Measurements from ENCODE around the gene DDX42.
A peak's percentile ranks its signal among the peaks of the same experiment; 100 is the strongest.
"Not testable (repeated sequence)": the region's sequence is repeated elsewhere in the genome, so short reads cannot be mapped to it uniquely, and the experiment has no call there.

DDX42 gene

DNA sequence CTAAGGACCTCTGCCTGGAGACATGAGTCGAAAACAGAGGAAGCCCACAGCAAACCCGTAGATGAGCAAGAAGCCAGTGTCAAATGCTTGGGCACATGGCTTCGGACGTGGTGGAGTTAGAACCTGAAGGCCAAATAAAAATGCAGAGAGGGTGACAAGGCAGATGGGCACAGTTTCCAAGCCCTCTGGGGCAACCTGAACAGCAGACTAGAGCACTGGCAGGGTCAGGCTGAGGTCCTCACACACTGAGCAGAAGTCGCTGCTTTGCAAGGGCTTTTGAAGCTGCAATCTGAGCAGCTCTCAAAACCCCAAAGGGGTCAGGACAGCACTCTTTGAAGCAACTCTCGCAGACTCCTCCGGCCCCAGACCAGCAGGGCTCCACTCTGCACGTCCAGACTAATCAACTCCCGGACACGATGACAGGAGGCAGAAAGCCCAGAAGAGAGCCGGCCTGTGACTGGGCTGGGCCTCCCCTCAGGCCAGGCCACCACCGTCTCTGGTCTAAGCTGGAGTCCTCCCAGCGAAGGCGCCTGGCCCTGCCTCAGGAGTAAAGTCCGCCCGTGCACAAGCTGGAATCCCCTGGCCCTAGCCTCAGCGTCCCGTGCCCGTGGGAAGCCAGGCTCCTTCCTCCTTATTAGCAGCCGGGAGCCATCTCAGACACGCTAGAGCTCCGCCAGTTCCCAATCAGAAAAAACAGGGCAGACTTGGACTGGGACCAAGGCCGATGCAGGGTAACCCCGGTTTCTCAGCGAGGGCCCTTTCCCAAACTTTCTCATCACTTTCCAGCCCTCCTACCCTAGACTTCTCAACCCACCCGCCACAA is 67.6 kb downstream of the DDX42 start:
- DNase-seq = no peak

DNA sequence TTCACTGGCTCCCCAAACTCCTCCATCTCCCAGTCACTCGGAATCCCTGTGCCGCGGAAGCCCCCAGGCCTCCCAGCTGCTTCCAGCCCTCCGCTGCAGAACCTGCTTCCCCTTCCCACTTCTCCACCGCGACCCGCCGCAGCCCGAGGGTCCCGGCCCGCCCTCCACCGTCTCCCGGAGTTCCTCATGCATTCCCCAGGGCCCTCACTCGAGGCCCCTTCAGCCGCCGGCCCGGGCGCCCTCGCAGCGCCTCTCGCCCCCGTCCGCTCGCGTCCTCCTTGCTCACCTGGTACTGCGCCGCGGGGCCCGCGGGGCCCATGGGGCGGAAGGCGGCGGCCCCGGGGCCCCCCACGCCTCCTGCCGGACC is 68.2 kb downstream of the DDX42 start:
- DNase-seq = peak in 2 of 4 experiments; percentile 35 to 51

DNA sequence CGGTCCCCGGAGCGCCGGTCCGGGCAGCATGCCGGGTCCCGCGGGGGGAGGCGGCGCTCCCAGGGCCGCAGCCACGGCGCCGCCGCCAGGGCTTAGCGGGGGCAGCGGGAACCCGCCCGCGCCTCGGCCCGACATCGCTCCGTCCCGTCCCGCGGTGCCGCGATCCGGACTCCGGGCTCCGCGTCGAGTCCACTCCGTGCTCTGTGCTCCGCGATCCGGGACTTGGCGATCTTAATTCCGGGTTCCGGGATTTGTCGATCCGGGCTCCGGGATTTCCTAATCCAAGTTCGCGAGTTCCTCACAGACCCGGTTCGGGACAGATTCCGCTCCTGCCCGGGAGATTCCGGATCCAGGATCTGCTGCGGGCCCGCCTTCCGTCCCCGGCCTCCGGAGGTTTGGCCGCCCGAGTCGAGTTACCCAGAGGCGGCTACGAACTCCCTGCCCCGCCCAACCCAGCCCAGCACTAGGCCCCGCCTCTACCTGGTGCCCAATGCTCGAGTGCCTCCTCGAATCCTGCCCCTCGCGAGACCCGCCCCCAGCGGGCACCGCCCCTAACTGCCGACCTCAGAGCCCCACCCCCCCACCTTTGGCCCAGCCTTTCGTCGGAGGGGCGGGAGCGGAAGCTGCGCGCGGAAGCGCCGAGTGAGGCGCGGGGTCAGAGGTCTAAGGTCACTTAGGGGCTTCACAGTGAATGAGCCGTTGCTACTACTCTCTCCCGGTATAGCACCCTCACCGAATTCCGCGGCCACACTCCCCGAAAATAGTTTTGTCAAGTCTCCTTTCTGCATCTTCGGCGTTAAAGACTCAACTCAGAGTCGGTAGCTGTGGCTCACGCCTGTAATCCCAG is 68.8 kb downstream of the DDX42 start, which contains the start of gene SMARCD2:
TSS of gene SMARCD2 (minus strand) at position 146 of the 847 bp plus-strand sequence. CDS start at position 135, 11 bp downstream.
- peak; percentile 98 to 99 (median 99) for DNase-seq

DNA sequence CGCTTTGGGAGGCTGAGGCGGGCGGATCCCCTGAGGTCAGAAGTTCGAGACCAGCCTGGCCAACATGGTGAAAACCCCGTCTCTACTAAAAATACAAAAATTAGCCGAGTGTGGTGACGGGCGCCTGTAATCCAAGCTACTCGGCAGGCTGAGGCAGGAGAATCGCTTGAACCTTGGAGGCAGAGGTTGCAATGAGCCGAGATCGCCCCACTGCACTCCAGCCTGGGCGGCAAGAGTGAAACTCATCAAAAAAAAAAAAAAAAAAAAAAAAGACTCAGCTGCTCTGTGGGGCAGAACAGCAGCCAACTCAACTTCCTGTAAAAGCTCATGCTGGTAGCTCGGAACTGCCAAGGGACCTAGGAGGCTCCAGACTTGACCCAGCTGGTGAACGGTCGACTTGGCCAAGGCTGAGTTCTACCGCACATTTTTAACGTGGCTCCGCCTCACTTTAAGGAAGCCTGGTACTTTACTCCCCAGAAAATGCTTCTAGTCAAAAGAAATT is 69.5 kb downstream of the DDX42 start:
- not testable (repeated sequence) for DNase-seq

DNA sequence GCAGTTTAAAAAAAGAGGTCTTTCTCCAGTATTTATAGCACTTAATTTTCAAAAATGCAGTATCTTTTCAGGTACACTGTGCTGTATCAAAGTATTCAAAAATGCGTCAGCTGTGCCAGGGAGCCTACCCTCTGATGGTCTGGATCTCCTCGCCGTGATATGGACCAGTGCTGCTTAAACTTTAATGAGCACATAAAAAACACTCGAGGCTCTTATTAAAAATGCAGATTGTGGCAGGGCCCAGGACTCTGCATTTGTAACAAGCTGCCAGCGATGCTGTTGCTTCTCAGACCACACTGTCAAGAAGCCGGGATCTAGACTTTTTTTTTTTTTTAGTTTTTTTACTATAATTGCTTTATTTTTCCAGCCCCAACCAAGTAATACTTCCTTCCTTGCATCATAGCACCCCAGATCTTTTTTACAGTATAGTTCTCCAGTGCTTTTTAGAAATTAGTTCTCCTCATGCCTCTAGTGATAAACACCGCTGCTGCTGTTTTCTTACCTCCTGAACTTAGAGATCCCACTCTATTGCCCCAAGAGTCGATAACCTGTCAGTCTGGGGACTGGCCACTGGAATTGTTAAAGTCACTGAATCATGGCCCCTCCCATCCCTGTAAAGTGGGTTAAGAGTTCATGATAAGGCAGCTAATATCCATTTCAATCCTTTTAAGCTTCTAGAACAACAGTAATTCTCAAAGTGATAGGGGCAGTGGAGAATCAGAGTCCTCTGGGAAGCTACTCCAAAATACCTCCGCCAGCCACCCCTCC is 70.1 kb downstream of the DDX42 start:
- no peak for DNase-seq

DNA sequence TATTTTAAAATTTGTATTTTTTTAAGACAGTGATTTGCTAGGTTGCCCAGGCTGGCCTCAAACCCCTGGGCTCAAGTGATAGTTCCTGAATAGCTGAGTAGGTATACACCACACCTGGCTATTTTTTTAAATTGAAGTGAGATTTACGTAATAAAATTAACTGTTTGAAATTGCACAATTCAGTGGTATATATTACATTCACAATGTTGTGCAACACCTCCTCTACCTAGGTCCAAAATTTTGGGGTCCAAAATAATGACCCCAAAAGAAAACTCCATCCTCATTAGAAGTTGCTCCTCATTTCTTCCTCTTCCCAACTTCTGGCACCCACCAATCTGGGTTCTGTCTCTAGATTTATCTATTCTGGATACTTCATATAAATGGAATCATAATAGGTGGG is 71.5 kb downstream of the DDX42 start:
- DNase-seq = no peak

DNA sequence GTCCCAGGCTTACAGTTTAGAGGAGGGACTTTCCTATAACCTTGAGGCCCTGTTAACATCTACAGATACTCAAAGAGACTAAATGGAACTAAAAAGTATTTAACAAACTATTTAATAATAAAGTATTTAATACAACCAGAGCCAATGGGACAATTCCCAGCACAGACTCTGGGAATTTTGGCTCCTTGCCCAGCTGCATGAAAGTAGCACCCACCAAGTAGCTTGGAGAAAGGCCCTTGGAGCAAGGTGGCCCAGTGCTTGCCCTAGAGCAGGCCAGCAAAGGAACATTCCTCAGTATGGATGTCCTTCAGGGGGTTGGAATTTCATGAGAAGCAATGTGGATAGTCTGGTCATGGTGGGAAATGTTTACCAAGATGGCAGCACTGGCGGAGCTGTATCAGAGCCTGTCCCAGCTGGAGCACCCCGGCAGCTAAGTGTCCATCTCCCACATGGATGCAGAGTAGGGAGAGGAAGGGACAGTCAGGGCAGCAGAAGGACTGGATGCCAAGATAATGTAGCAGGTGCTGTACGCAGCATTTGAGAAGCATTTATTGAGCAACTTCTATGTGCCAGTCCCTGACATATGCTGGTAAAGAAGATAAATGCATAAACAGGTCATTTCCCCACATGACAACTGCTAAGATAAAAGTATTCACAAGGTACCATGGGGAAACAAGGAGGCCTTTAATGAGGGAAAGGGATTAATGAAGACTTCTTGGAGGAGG is 73.7 kb downstream of the DDX42 start:
- DNase-seq = no peak

DNA sequence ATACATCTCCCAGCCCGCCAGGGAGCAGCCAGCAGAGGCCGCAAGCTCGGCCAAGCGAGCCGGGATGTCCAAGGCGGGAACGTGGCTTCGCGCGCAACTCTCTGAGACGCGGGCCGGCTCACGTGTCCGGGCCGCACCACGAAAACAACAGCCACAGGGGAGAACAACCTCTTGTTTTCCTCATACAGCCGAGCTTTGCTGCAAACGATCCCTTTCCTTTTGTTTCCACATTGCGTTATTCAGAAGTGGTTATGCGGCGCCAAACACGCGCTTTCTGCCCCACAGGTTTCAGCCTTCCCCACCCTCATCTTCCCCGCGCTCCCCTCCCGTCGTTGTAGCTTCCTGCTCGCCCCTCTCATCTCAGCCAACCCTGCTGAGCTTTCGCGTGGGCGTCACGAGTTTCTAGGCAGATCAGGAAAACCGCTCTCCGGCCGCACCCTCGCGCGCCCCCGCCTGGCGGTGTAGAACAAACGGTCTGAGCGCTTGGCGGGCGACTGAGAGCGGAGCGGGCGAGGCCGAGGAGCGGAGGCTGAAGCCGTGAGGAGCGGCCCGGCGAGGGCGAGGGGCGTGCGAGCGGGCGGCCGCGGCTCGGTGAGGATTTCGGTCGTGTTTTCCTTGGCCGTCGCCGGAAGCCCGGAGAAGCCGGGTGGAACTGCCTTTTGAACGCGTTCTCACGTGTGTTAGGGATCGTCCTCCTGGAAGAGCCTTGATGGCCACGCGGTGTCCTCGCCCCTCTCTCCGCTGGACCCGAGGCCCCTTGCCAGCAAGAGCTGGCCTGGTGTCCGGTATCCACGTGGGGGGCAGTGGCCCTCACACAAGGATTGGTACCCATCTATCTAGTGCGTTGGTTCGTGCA is 75.1 kb downstream of the DDX42 start:
- peak; percentile 80 to 96 (median 94) for DNase-seq

DNA sequence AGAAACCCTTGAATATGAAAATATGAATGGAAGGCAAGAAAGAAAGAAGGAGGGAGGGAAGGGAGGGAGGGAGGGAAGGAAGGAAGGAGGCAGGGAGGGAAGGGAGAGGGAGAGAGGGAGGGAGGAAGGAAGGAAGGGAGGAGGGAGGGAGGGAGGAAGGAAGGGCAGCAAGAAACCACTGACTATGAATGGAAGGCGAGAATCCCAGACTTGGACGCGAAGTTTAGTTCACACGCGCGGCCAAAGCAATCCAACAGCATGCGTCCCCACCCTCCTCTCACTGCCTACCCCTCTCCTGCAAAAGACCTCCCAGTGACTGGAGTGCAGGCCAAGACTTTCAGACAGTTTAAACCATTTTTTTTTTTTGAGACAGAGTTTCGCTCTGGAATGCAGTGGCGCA is 76.4 kb downstream of the DDX42 start:
- no peak for DNase-seq

DNA sequence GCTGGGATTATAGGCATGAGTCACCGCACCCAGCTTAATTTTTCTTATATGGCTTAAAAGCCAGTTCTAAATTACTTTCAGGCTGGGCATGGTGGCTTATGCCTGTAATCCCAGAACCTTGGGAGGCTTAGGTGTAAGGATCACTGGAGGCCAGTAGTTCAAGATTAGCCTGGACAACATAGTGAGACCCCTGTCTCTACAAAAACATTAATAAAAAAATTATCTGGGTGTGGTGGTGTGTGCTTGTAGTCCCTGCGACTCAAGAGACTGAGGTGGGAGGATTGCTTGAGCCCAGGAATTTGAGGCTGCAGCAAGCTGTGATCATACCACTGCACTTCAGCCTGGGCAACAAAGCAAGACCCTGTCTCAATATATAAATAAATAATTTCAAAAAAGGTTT is 79.3 kb downstream of the DDX42 start:
- no peak for DNase-seq

DNA sequence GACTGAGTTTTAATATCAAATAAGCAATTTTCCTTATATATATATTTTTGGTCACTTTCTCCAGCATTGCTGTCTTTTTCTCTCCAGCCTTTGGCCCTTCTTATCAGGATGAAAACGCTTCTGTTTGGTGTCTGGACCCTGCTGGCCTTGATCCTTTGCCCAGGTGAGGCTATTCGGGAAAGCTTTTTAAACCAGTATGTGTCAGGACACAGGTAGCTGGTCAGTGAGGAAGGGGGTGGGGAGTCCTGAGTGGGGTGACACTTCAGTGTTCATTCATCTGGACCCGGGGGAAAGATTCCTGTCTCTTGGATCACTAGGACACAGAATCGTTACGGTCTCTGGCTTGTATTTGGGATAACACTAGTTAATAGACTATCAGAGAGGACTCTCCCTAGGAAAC is 80.7 kb downstream of the DDX42 start:
- DNase-seq = no peak

DNA sequence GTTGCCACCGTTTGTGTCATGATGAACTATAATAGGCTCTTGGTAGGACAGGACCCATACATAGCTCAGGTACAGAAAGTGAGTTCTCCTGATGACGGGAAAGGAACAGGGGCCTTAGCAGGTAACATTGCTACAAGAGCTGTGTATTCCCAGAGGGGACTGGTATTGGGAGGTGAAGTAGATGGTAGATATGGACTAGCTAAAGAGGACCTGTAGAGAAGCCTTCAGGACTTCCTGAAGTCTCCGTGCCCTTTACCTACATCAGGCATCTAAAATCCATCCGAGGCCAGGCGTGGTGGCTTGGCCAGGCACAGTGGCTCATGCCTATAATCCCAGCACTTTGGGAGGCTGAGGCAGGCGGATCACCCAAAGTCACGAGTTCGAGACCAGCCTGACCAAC is 81.2 kb downstream of the DDX42 start:
- no peak for DNase-seq

DNA sequence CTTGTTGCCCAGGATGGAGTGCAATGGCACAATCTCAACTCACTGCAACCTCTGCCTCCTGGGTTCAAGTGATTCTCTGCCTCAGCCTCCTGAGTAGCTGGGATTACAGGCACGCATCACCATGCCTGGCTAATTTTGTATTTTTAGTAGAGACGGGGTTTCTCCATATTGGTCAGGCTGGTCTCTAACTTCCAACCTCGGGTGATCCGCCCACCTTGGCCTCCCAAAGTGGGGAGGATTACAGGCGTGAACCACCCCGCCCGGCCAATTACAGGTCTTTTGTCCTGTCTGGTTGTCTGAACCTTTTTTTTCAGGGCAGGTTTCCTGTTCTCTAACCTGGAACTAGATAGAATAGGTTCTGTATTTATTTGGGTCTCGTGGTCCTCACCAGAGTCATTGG is 82.5 kb downstream of the DDX42 start:
- DNase-seq = not testable (repeated sequence)

DNA sequence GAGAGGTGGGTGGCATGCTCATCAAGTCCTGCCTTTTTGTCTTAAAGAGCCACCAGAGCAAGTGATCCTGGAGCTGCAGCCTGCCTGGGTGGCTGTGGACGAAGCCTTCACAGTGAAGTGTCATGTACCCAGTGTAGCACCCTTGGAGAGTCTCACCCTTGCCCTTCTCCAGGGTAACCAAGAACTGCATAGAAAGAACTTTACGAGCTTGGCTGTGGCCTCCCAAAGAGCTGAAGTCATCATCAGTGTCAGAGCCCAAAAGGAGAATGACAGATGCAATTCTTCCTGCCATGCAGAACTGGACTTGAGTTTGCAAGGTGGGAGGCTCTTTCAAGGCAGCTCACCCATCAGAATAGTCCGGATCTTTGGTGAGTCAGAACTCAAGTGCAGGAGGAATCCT is 85.3 kb downstream of the DDX42 start:
- DNase-seq = no peak

DNA sequence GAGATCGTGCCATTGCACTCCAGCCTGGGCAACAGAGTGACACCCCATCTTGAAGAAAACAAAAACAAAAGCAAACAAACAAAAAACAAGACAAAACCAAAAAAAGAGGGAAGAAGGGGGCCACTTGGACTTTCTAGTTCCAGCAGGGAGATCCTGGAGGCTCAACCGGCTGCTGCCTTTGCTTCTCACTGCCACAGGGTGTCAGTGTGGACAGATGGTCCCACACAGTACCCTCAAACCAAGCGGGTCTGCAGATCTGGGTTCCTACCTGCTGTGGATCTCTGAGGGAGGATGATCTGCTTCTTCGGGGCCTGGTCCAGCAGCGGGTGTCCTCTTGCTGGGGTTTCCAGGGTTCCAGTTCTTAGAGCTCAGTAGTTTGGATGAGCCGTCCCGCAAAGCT is 92.7 kb downstream of the DDX42 start:
- not testable (repeated sequence) for DNase-seq
